ENCODE results near the gene GPR3. TPM values are rescaled to one million over a fixed set of nuclear protein-coding genes. Genes with fewer than 3 reads are reported as not detected.
A peak's percentile ranks its signal among the peaks of the same experiment; 100 is the strongest.

The GPR3 gene
- total RNA-seq, 4 donors from 2014 or later, result 0.36 to 0.81 TPM; not detected in 2

GRCh38 chr1:27439150-27439549, 46.7 kb downstream of the GPR3 start:
- H3K4me1 ChIP-seq, result peaks cover 60% of the 10 kb centered on the region
- peaks cover 14% of the 10 kb centered on the region for H3K36me3 ChIP-seq
- H3K4me3 ChIP-seq, result no peak overlapping the region
- H3K27ac ChIP-seq, result no peak overlapping the region
- no peaks in the 10 kb centered on the region for H3K9me3 ChIP-seq
- no peak for DNase-seq (ENCODE audit: low spot score in 2 of 2)
- H3K27me3 ChIP-seq, result no peaks in the 10 kb centered on the region
- WGBS, result 42% methylated on average over 2 of the region's 2 CpGs
- TF ChIP-seq EP300 (IDR thresholded peaks at IDR 0.05), result no peak
- TF ChIP-seq POLR2AphosphoS5 (IDR thresholded peaks at IDR 0.05), result no peak
- no peak for TF ChIP-seq POLR2A (IDR thresholded peaks at IDR 0.05)
- TF ChIP-seq, protein P1, sequence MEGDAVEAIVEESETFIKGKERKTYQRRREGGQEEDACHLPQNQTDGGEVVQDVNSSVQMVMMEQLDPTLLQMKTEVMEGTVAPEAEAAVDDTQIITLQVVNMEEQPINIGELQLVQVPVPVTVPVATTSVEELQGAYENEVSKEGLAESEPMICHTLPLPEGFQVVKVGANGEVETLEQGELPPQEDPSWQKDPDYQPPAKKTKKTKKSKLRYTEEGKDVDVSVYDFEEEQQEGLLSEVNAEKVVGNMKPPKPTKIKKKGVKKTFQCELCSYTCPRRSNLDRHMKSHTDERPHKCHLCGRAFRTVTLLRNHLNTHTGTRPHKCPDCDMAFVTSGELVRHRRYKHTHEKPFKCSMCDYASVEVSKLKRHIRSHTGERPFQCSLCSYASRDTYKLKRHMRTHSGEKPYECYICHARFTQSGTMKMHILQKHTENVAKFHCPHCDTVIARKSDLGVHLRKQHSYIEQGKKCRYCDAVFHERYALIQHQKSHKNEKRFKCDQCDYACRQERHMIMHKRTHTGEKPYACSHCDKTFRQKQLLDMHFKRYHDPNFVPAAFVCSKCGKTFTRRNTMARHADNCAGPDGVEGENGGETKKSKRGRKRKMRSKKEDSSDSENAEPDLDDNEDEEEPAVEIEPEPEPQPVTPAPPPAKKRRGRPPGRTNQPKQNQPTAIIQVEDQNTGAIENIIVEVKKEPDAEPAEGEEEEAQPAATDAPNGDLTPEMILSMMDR (IDR thresholded peaks at IDR 0.05), result no peak

DNA sequence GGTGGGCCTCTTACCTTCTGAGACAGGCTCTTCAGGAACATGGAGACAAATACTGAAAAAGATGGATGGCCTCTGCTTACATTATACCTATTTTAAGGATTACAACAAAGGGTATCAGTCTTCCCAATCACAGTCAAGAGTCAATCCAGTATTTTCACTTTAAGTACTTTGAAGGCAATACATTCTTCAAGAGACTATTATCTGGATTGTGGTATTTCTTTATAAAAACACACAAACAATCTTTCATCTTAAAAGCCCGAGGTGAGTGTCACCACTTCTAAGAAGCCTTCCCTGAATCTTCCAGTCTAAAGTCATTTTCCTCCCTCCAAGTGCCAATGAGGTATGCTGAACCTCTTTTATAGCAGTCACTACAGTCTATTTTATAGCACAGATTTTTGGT, 52.2 kb downstream of the GPR3 start:
- H3K9me3 ChIP-seq, result no peaks in the 10 kb centered on the region
- H3K27ac ChIP-seq, result peak overlapping the region; percentile 12
- H3K4me1 ChIP-seq, result peaks cover 37% of the 10 kb centered on the region
- H3K36me3 ChIP-seq, result peaks cover 25% of the 10 kb centered on the region
- no peak for DNase-seq (ENCODE audit: low spot score in 2 of 2)
- WGBS, result 59% methylated on average over 1 of the region's 1 CpG
- TF ChIP-seq EP300 (IDR thresholded peaks at IDR 0.05) (no peak), POLR2AphosphoS5 (IDR thresholded peaks at IDR 0.05) (no peak), POLR2A (IDR thresholded peaks at IDR 0.05) (no peak)
- TF ChIP-seq, protein P1 (IDR thresholded peaks at IDR 0.05), result no peak
- H3K27me3 ChIP-seq, result no peaks in the 10 kb centered on the region
- H3K4me3 ChIP-seq, result no peak overlapping the region

Other genes starting within 250 kb of the GPR3 start
- gene SLC9A1, start 237.5 kb upstream of the GPR3 start, total RNA-seq, result 10 to 100 TPM; 18.1 to 28.1 (median 25.2) TPM
- gene WDTC1, start 158.0 kb upstream of the GPR3 start, total RNA-seq, result 10 to 100 TPM; 59.6 to 69.7 (median 64.5) TPM
- gene TMEM222, start 70.5 kb upstream of the GPR3 start, total RNA-seq, result 10 to 100 TPM; 19.7 to 31.8 (median 21.2) TPM
- 100 to 1,000 TPM; 142 to 176 (median 168) TPM for gene SYTL1, start 50.6 kb upstream of the GPR3 start, total RNA-seq
- 100 to 1,000 TPM in 3 of 4 donors, 10 to 100 TPM in 1; 85.4 to 147 (median 137) TPM for gene MAP3K6, start 25.7 kb upstream of the GPR3 start, total RNA-seq
- gene FCN3, start 17.8 kb upstream of the GPR3 start, total RNA-seq, result 1 to 10 TPM; 2.3 to 7.1 (median 3.7) TPM
- gene CD164L2, start 9.3 kb upstream of the GPR3 start, total RNA-seq, result 10 to 100 TPM in 2 of 4 donors, 1 to 10 TPM in 2; 5.9 to 14.3 (median 10.3) TPM
- 10 to 100 TPM; 69.0 to 96.0 (median 90.4) TPM for gene WASF2, start 97.5 kb downstream of the GPR3 start, total RNA-seq
- 100 to 1,000 TPM in 1 of 4 donors, 10 to 100 TPM in 3; 46.7 to 103 (median 60.1) TPM for gene AHDC1, start 211.5 kb downstream of the GPR3 start, total RNA-seq
- 1 to 10 TPM; 3.0 to 9.2 (median 5.9) TPM for gene FGR, start 242.6 kb downstream of the GPR3 start, total RNA-seq